ENCODE measurements around the gene GBP2.

The GBP2 gene

DNA sequence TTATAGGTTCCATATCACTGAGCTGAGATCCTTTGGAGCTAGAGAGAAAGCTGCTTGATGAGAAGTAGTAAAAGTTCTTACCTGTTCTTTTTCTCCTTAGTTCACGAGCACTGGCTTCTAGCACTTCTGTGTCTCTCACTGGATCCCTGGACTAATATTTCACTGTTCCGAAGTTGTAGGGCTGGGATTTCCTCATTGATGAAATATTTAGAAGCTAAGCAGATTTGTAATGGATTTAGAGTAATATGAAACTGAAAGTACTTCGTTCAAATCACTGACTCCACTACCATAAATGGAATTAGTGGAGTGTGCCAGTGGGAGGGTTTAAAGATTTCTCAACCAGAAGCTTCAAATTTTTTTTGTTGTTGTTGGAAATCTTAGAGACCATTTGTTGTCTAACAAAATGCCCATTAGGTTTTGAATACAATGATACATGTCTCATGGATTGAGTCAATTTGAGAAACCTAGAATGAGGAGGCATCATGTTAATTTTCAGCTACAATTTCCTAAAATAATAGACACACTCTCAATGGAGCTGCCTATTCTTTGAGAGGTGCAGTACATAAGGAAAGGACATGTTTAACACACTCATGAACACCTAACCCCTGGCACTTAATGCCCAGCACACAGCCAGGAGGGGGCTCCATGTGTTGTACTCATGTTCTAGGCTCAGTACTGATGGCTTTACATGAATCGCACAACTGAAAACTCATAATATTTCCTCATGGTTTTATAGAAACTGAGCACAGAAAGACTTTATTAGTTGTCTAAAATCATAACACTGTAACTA is 60.6 kb downstream of the GBP2 start, which contains the start of gene GBP1:
Gene GBP1, minus strand, starts transcription at position 130 of the 790 bp plus-strand sequence. CDS start 1,974 bp downstream, outside the sequence.
- peak; percentile 40 for DNase-seq (ENCODE audit: low spot score)

DNA sequence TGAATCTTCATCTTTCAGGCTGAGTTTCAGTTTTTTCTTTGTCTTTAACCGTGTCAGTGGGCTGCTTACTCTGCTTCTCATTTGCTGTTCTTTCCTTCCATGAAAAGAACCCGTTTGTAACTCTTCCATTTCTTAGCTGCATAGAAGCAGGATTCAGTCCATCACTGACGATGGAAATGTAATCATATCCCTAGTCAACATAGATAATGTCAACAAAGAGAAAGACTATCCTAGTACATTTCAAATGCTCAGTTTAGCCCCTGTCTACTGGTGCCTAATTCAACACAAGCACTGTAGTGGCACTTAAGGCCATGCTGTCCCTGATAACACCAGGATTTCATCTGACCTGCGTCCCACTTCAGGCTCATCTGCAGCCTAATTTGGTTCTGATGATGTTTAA is 61.3 kb downstream of the GBP2 start:
- no peak for DNase-seq (ENCODE audit: low spot score)

DNA sequence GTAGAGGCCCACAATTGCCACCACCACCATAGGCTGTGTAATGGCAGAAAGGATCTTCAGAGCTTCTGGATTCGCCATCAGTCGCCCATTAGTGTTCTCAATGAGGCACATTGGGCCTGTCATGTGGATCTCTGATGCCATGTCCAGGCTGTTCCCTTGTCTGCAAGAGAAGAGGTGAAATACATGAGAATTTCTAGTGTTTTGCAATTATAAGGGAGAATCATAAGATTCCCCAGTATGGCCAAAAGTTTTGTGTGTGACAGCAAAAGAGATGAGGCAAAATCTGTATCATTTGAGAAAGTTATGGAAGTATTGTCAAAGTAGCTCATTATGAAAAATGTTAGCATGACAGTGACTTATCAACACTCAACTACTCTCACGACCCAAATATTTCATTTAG is 62.8 kb downstream of the GBP2 start:
- no peak for DNase-seq (ENCODE audit: low spot score)

DNA sequence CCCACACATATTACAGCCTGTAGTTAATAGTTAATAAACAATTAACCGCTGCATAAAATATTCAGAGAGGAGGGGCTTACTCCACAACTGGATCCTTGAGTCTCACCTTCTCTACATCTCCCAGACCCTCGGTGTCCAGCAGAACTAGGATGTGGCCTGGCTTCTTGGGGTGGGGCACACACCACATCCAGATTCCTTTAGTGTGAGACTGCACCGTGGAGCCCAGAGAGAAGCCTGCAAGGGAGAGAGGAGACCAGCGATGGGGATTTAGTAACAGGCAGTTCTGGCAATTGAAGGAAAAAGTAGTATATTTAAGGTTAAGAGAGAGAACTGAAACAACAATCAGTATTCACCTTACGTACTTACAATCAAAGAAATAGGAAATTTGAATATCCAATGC is 65.8 kb downstream of the GBP2 start:
- no peak for DNase-seq (ENCODE audit: low spot score)

Measured in AG08396 (cell line).